A549 (cell line): Measurements from ENCODE around the gene AUTS2. TPM values are rescaled to one million over a fixed set of nuclear protein-coding genes. Genes with fewer than 3 reads are reported as not detected.

Experiments
- ATAC-seq, 2 experiments: fragments of 200-7000 bp in 1 of 2; fragments of >200 bp in 1 of 2; cut with Nextera tagmentation in 1 of 2; cut with Tn5 transposase in 1 of 2; 3 replicates each; pipeline versions ENCODE4 v1.8.0 to v1.9.1; 2018 to 2020; ENCODE audit warnings: mild to moderate bottlenecking in 1 of 2, moderate library complexity in 1 of 2
- CTCF ChIA-PET: fragments of 300-600 bp; sonication (Branson Sonifier 250); formaldehyde crosslinking; extraction: SDS; loops from one replicate; lab custom pipeline; 2021; ENCODE audit warnings: antibody characterized with exemption, inconsistent platforms; lab: Yijun Ruan, JAX
- POLR2A ChIA-PET: fragments of 350-600 bp; formaldehyde crosslinking; extraction: SDS; loops from one replicate; lab custom pipeline; 2021; ENCODE audit warnings: antibody characterized with exemption, inconsistent platforms; lab: Yijun Ruan, JAX
- DNase-seq, 2 experiments: peaks; one replicate each; pipeline versions ENCODE4 v3.0.0 to v3.0.0-alpha.2; 2011 to 2016; ENCODE audit warnings: low read depth in 1 of 2, low spot score in 1 of 2
- FAIRE-seq: peaks from 2 replicates; lab custom pipeline; 2011; peaks lifted over from hg19 to GRCh38; lab: Jason Lieb, UNC
- H3K27ac ChIP-seq, 2 experiments: fragments of >200 bp; sonication (Bioruptor Twin); formaldehyde crosslinking; 3 replicates each; pipeline ENCODE4 v1.5.1; 2016 to 2017
- H3K4me1 ChIP-seq: fragments of >200 bp; sonication (Bioruptor Twin); formaldehyde crosslinking; 3 replicates; pipeline ENCODE4 v1.6.1; 2016
- H3K4me2 ChIP-seq: fragments of >200 bp; sonication (Bioruptor Twin); formaldehyde crosslinking; 3 replicates; pipeline ENCODE4 v1.6.1; 2016
- H3K4me3 ChIP-seq: fragments of >200 bp; sonication (Bioruptor Twin); formaldehyde crosslinking; 3 replicates; pipeline ENCODE4 v1.5.1; 2016
- H3K9me3 ChIP-seq: fragments of >200 bp; sonication (Bioruptor Twin); formaldehyde crosslinking; 3 replicates; pipeline ENCODE4 v1.6.1; 2016
- CBX2 ChIP-seq: fragments of 200-600 bp; sonication (generic); IDR thresholded peaks from 2 replicates; pipeline ENCODE4 v1.6.1; 2016; ENCODE audit warnings: low read depth, mild to moderate bottlenecking, borderline replicate concordance
- CEBPB ChIP-seq, 2 experiments: fragments of >200 bp in 1 of 2; sonication (Bioruptor Twin) in 1 of 2; formaldehyde crosslinking in 1 of 2; IDR thresholded peaks; 2 replicates each; pipeline ENCODE4 v1.6.1; 2012 to 2016
- CHD2 ChIP-seq: fragments of 150-350 bp; IDR thresholded peaks from 2 replicates; pipeline ENCODE4 v1.6.1; 2014; ENCODE audit warnings: low read length; ENCODE audit not compliant: partially characterized antibody
- EHF ChIP-seq: fragments of 250-450 bp; sonication (Bioruptor Pico); IDR thresholded peaks from 2 replicates; pipeline ENCODE4 v1.5.0; 2020; ENCODE audit warnings: mild to moderate bottlenecking
- EHMT2 ChIP-seq: fragments of 200-600 bp; sonication (generic); IDR thresholded peaks from 2 replicates; pipeline ENCODE4 v1.6.1; 2016; ENCODE audit warnings: antibody characterized with exemption, low read depth, mild to moderate bottlenecking, moderate library complexity
- ELK1 ChIP-seq: fragments of 150-350 bp; IDR thresholded peaks from 2 replicates; pipeline ENCODE4 v1.6.1; 2014; ENCODE audit warnings: low read depth, mild to moderate bottlenecking, low read length
- FOSL2 ChIP-seq, 2 experiments: fragments of 450-650 bp in 1 of 2; fragments of >200 bp in 1 of 2; sonication (Bioruptor Twin) in 1 of 2; formaldehyde crosslinking; IDR thresholded peaks; 2 replicates each; pipeline versions ENCODE4 v1.5.0 to v1.6.1; 2016 to 2020; ENCODE audit warnings: mild to moderate bottlenecking in 1 of 2, moderate library complexity in 1 of 2
- HEYL ChIP-seq: fragments of 250-450 bp; sonication (Bioruptor Pico); IDR thresholded peaks from 2 replicates; pipeline ENCODE4 v1.8.0; 2021; ENCODE audit warnings: mild to moderate bottlenecking, moderate library complexity
- HMGXB4 ChIP-seq: fragments of 250-450 bp; sonication (Bioruptor Pico); IDR thresholded peaks from 2 replicates; pipeline ENCODE4 v1.5.0; 2021; ENCODE audit warnings: mild to moderate bottlenecking, moderate library complexity, borderline replicate concordance
- HOXA7 ChIP-seq: fragments of 250-450 bp; sonication (Bioruptor Pico); IDR thresholded peaks from 2 replicates; pipeline ENCODE4 v1.5.0; 2020; ENCODE audit warnings: mild to moderate bottlenecking, moderate library complexity
- HOXB5 ChIP-seq: fragments of 250-450 bp; sonication (Bioruptor Pico); IDR thresholded peaks from 2 replicates; pipeline ENCODE4 v1.5.0; 2020; ENCODE audit warnings: mild to moderate bottlenecking, moderate library complexity
- KDM1A ChIP-seq: fragments of 200-600 bp; sonication (generic); IDR thresholded peaks from 2 replicates; pipeline ENCODE4 v1.6.1; 2016; ENCODE audit warnings: low read depth, mild to moderate bottlenecking
- MAX ChIP-seq: IDR thresholded peaks from 2 replicates; pipeline ENCODE4 v1.6.1; 2012
- NFE2L2 ChIP-seq: fragments of 150-350 bp; conservative IDR thresholded peaks from 2 replicates; pipeline ENCODE4 v1.6.1; 2014; ENCODE audit warnings: low read length
- NR3C1 ChIP-seq: fragments of >200 bp; sonication (Bioruptor Twin); formaldehyde crosslinking; IDR thresholded peaks from 3 replicates; pipeline ENCODE4 v1.6.1; 2017
- PHF8 ChIP-seq: fragments of 200-600 bp; sonication (generic); IDR thresholded peaks from 2 replicates; pipeline ENCODE4 v1.6.1; 2016; ENCODE audit warnings: low read depth, mild to moderate bottlenecking, antibody characterized with exemption, moderate library complexity, borderline replicate concordance
- POLR2A ChIP-seq: IDR thresholded peaks from 2 replicates; pipeline ENCODE4 v1.6.1; 2012; ENCODE audit warnings: mild to moderate bottlenecking, low read length
- RAD21 ChIP-seq, 2 experiments: fragments of >200 bp in 1 of 2; sonication (Bioruptor Twin) in 1 of 2; formaldehyde crosslinking in 1 of 2; IDR thresholded peaks in 1 of 2; conservative IDR thresholded peaks in 1 of 2; 2 replicates in 1 of 2; 3 replicates in 1 of 2; pipeline ENCODE4 v1.6.1; 2012 to 2018; ENCODE audit warnings: inconsistent platforms in 1 of 2
- REST ChIP-seq: fragments of 200-600 bp; sonication (generic); IDR thresholded peaks from 2 replicates; pipeline ENCODE4 v1.6.1; 2016; ENCODE audit warnings: antibody characterized with exemption, mild to moderate bottlenecking, moderate library complexity
- RFX5 ChIP-seq: fragments of 450-650 bp; IDR thresholded peaks from 2 replicates; pipeline ENCODE4 v1.7.1; 2014; ENCODE audit warnings: antibody characterized with exemption, mild to moderate bottlenecking, moderate library complexity
- SMC3 ChIP-seq: fragments of >200 bp; sonication (Bioruptor Twin); formaldehyde crosslinking; IDR thresholded peaks from 3 replicates; pipeline ENCODE4 v1.6.1; 2018; ENCODE audit warnings: inconsistent platforms
- SREBF2 ChIP-seq: fragments of 450-650 bp; IDR thresholded peaks from 2 replicates; pipeline ENCODE4 v1.6.1; 2014; ENCODE audit warnings: mild to moderate bottlenecking, moderate library complexity
- TFCP2L1 ChIP-seq: fragments of 250-450 bp; sonication (Bioruptor Pico); IDR thresholded peaks from 2 replicates; pipeline ENCODE4 v1.5.0; 2021; ENCODE audit warnings: mild to moderate bottlenecking
- TP53 ChIP-seq: fragments of 250-450 bp; sonication (Bioruptor Pico); IDR thresholded peaks from 2 replicates; pipeline ENCODE4 v1.5.0; 2021; ENCODE audit warnings: mild to moderate bottlenecking, moderate library complexity
- WGBS: methylation state at CpG from one replicate; pipeline ENCODE4 v1.1.6; 2017; ENCODE audit errors: missing lambda C conversion rate; 5-methylcytosine and 5-hydroxymethylcytosine counted together
- polyA plus RNA-seq, 4 experiments: library from polyadenylated mRNA; depleted of rRNA in 3 of 4; stranded (reverse); fragments of >200 nt; fragmentation: RNase III in 1 of 4; extraction: RNeasy Plus Mini Kit Qiagen cat#74134 plus additional on column Dnase treatment in 1 of 4; gene quantifications; 2 replicates in 3 of 4; 3 replicates in 1 of 4; pipeline ENCODE4 v1.2.3, GENCODE V29; 2011 to 2017

The AUTS2 gene
- polyA plus RNA-seq, 2 of the 4 experiments (the other 2 are of a cell fraction) = 1.6 to 3.6 TPM

GRCh38 chr7:69859342-69859741, 261.1 kb downstream of the AUTS2 start:
- ATAC-seq (no peak), FAIRE-seq (no peak), DNase-seq (no peak)
- Histone ChIP-seq H3K4me1 (no peaks in the 10 kb centered on the region), H3K4me3 (no peak overlapping the region), H3K4me2 (no peak overlapping the region), H3K9me3 (no peaks in the 10 kb centered on the region), H3K27ac (no peak overlapping the region)
- ChIA-PET CTCF (no interaction called here), POLR2A (no interaction called here)
- TF ChIP-seq HEYL (no peak), POLR2A (no peak), RAD21 (conservative IDR thresholded peaks at IDR 0.05 in 1 of 2, IDR thresholded peaks at IDR 0.05 in 1 of 2) (no peak), EHF (CRISPR knock-in tag) (no peak), CBX2 (no peak), FOSL2 (IDR thresholded peaks at IDR 0.05) (no peak), FOSL2 (CRISPR knock-in tag; IDR thresholded peaks at IDR 0.05) (no peak), ELK1 (no peak), SMC3 (no peak), PHF8 (no peak), MAX (no peak), NR3C1 (no peak), TFCP2L1 (no peak)
- WGBS = 44% methylated on average over 1 of the region's 1 CpG

- FAIRE-seq = no peak
- no peak overlapping the region for H3K4me3 ChIP-seq
- no peak for DNase-seq
- POLR2A ChIA-PET = no interaction called here
- CTCF ChIA-PET = interaction anchor here (1.6 kb wide), 1 partner anchor 10 kb away, joined by 4 read pairs; no protein-coding TSS in a partner anchor
- H3K27ac ChIP-seq = no peak overlapping the region; a peak in 1 of 6 replicates
- WGBS = 45% methylated on average over 3 of the region's 3 CpGs
- ATAC-seq = no peak
- H3K4me2 ChIP-seq = no peak overlapping the region
- no peaks in the 10 kb centered on the region for H3K4me1 ChIP-seq
- H3K9me3 ChIP-seq = no peaks in the 10 kb centered on the region
- no peak for TF ChIP-seq HOXB5
- TF ChIP-seq NFE2L2 = no peak
- TF ChIP-seq TFCP2L1 = no peak
- TF ChIP-seq HOXA7 (CRISPR knock-in tag) = no peak
- no peak for TF ChIP-seq EHMT2
- no peak for TF ChIP-seq TP53 (CRISPR knock-in tag)
- no peak for TF ChIP-seq CBX2
- TF ChIP-seq HEYL = no peak
- TF ChIP-seq KDM1A = no peak
- no peak for TF ChIP-seq HMGXB4 (CRISPR knock-in tag)
- TF ChIP-seq SREBF2 = no peak
- no peak for TF ChIP-seq CHD2
- no peak for TF ChIP-seq RFX5
- TF ChIP-seq CEBPB (IDR thresholded peaks at IDR 0.05) = no peak
- no peak for TF ChIP-seq SMC3
- TF ChIP-seq REST = no peak
Measured at GRCh38 chr7:69860486-69860885, 262.2 kb downstream of the AUTS2 start.
